GM18511 (cell line): ENCODE measurements around the gene MIEF2.

Experiments used
- ATAC-seq: cut with Tn5 transposase; IDR thresholded peaks from one replicate; pipeline ENCODE4 v1.9.1; 2021; ENCODE audit warnings: mild to moderate bottlenecking, moderate library complexity; ENCODE audit not compliant: unreplicated experiment

Gene MIEF2

DNA sequence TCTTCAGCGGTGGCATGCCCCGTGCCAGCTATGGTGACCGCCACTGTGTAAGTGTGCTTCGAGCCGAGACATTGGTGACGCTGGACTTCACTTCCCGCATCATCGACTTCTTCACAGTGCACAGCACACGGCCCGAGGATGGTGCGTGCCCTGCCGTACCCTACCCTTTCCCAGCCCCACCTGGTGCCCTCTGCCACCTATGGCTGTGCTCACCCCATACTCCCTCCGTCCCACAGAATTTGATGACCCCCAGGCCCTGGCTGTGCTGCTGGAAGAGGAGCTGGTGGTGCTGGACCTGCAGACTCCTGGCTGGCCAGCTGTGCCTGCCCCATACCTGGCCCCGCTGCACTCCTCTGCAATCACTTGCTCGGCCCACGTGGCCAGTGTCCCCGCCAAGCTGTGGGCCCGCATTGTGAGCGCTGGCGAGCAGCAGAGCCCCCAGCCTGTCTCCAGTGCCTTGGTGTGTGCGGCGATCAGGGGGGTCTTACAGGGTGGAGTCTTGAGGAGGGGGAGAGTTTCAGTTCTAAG lies 25.5 kb upstream of the MIEF2 start:
- no peak for ATAC-seq

DNA sequence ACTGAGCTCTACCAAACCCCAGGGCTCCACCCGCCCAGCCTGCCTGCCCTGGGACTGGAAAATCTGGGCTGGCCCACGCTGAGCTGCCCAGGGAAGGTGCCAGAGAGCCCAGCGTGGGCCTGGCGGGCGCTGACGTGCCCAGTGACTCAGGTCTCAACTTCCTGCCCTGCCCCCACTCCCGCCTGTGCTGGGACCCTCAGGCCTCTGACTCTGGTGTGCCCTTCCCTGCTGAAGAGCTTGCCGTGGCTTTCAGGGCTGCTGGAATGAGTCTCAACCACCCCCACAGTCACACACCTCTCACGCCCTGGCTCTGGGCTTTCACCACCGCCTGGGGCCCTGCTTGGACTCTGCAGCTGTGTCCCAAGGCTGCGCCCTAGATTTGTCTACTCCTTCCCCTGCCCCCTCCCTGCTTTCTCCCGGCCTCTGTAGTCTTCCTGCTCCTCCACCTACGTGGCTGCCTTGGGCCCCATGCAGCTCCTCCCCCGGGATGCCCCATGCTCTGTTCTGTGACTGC lies 24.7 kb upstream of the MIEF2 start:
- ATAC-seq: no peak

DNA sequence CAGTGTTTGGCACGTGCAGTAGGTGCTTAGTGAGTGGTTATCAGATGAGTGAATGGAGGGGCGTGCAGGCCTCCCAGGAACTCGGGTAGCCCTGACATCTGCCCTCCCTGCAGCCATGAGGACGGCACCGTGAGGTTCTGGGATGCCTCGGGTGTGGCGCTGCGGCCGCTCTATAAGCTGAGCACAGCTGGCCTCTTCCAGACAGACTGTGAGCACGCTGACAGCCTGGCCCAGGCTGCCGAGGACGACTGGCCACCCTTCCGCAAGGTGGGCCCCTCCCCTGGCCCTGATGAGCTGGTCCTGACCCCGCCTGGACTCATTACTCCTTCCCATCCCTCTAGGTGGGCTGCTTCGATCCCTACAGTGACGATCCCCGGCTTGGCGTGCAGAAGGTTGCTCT lies 24.0 kb upstream of the MIEF2 start:
- ATAC-seq: no peak

DNA sequence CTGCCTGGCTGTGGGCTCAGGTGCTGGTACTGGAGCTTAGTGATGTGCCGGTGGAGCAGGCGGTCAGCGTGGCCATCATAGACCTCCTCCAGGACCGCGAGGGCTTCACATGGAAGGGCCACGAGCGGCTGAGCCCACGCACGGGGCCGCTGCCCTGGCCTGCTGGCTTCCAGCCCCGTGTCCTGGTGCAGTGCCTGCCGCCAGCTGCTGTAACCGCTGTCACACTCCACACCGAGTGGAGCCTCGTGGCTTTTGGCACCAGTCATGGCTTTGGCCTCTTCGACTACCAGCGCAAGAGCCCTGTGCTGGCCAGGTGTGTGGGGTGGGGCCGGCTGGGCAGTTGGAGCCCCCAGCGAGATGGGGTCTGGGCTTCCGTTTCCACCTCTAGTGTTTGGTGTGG lies 23.0 kb upstream of the MIEF2 start:
- ATAC-seq: no peak

DNA sequence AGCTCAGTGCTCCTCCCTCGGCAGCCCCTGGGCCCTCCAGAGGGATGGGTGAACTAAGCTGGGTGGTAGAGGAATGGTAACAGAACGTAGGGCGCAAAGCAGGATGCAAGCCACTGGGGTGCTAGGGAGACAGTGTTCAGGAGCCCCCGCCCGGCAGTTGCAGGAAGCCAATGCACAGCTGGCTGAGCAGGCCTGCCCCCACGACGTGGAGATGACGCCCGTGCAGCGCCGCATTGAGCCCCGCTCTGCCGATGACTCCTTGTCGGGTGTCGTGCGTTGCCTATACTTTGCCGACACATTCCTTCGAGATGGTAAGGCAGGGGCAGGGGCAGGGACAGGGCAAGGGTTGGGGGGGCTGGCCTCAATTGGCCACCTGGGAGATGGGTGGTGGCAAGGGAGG lies 22.2 kb upstream of the MIEF2 start:
- ATAC-seq: no peak

DNA sequence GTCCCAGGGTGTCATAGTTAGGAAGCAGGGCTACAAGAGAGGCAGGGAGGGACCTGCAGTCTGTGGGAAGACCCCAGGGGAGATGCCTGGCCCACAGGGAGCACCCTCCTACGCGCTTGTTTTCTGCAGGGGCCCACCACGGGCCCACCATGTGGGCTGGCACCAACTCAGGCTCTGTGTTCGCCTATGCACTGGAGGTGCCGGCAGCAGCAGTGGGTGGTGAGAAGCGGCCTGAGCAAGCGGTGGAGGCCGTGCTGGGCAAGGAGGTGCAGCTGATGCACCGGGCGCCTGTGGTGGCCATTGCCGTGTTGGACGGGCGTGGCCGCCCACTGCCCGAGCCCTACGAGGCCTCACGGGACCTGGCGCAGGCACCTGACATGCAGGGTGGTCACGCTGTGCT lies 20.0 kb upstream of the MIEF2 start:
- ATAC-seq: no peak

DNA sequence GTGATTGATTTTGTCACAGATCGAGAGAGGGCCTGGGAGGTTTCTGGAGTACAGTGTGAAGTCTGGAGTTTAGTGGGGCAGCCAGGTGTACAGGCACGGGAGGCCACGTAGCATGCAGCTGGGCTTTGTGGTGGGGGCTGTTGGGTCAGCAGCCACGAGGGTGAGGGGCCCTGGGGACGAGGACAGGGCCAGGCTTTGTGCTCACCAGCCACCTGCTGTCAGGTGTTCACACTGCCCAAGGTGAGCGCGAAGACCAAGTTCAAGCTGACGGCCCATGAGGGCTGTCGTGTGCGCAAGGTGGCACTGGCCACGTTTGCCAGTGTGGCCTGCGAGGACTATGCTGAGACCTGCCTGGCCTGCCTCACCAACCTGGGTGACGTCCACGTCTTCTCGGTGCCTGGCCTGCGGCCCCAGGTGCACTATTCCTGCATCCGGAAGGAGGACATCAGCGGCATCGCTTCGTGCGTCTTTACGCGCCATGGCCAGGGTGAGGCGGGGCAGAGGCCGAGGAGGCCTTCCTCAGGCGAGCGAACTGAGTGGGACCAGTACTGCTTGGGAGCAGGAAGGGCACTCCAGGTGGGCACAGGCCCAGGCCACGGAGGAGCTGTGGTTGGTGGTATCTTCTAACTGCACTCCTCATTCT lies 19.1 kb upstream of the MIEF2 start:
- ATAC-seq: no peak

DNA sequence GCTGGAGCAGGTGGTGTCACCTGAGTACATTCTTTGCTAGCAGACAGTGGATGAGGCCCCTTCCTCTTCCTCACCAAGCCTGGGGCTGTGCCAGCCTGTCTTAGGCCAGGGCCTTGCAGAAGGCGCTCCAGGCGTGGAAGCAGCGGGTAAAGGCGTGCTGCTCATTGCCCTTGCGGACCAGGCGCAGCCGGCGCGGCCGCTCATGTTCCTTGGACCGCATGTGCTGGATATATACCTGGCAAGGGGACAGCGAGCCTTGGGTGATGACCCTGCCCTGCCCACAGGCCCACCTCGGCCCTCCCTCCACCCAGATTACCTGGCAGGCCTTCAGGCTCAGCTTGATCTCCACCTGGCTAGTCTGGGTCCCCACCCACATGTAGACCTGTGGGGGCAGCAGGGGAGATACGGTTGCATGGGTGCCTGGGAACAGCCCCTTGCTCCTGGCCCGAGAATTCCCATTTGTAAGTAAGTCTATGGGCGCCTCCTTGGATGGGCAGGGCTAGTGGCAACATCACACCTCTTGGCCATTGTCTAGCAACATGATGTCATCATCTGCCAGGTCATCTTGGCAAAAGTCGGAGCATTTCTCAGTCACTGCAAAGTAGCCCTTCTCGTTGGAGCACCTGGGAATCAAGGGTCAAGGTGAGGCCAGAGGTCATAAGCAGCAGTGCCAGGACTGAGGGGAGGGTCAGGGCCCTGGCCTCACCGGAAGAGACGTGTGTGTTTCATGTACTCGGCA lies 15.3 kb upstream of the MIEF2 start:
- no peak for ATAC-seq

DNA sequence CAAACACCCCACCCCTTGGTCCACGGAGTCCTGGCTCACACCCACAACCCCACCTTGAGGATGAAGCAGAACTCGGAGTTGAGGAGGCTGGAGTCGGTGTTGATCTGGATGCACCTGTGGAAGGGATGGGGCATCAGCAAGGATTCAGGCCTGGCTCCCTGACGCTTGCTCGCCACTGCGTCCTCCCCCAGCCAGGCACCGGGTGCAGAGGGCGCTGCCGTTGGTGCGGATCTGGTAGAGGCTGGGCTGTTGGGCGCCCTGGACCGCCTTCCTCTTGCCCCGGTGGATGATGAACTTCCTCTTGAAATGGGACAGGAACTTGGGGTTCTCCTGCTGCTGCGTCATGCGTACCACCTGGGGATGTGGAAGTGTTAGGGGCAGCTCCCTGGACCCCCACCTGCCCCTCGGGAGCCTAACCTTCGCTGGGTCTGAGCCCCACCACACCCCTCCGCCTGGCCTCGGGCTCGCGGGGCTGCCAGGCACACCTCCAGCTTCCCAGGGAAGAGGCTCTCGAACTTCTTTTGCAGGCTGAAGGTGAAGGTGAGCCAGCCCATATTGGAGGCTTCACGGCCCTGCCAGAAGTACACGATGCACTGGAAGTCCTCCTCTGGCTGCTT lies 14.2 kb upstream of the MIEF2 start:
- no peak for ATAC-seq

DNA sequence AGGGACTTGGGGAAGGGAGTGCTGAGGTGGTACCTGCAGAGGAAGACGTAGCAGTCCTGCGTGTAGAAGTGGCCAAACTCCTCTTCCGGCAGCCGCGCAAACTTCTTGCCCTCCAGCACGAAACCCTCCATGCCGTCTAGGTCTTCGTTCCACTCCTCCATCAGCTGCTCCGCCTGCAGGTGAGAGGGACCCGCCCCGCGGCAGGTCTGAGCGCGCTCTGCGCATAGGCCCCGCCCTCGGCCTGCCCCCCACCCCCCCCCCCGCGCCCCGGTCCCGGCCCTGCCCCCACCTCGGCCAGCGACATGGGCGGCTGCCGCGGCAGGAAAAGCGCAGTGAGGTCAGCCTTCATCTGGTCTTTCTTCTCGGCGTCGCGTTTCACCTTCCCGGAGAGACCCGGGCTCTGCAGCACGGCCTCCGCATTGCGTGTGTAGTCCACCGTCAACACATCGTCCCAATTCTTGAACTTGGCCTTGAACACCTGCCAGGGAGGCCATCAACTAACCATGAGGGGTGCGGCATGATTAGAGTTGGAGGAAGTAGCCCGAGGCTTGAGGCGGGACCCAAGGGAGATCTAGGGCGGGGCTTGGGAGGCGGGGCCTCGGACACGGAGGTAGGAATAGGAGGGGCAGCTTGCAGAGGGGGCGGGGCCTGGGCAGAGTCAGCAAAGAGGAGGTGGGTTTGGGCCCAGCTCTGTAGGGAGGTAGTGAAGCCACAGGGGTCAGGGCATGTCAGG lies 13.4 kb upstream of the MIEF2 start:
- ATAC-seq: no peak

DNA sequence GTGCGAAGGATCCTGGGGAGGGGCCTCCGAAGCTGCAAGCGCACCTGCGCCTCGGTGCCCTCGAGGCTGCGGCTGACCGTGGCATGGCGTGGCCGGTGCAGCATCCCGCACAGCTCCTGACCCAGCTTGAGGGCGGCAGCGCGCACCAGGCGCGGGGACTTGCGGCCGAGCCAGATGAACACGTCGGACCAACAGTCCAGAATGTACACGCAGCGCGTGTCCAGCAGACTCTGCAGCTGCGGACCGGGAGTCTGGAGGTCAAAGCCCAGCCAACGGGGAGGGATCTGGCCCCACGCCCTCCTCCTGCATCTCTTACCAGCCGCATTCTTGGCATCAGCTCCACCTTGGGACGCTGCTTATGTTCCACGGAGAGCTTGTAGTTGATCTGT lies 12.9 kb upstream of the MIEF2 start:
- ATAC-seq: no peak

DNA sequence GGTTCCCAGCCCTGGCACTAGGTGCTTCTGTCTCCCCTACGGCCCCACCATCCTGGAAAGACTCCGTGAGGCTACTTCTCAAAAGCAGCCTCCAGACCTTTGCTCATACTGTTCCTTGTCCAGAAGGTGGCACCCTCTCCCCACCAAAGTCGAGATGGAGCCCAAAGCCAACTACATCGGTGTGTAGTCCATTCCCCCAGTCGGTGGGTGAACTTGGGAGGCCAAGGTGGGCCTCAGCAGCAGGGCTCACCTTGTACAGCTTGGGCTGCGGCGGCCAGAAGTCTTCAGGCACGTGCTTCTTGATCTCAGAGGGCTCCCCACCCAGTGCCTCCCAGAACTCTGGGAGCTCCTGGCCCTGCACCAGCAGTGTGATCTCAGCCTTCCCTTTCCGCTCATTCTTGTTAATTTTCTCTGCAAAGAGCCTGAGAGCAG lies 12.1 kb upstream of the MIEF2 start:
- no peak for ATAC-seq

DNA sequence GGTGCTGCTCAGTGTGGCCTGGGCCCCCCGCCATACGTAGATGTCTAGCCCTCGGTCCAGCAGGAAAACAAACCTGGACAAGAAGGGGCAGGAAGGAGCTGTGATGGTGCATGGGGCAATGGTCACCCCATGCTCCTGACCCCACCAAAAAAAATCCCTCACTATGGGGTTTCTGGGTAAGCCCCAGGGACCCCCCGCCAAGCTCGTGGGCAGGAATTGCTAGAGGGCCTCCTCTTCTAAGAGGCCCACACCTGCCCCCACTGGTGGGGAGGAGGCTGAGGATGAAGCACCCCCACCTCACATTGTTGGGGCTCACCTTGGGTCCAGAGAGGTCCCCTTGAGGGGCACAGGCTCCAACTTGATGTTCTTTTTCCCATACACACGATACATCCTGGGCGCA lies 11.7 kb upstream of the MIEF2 start:
- ATAC-seq: no peak

DNA sequence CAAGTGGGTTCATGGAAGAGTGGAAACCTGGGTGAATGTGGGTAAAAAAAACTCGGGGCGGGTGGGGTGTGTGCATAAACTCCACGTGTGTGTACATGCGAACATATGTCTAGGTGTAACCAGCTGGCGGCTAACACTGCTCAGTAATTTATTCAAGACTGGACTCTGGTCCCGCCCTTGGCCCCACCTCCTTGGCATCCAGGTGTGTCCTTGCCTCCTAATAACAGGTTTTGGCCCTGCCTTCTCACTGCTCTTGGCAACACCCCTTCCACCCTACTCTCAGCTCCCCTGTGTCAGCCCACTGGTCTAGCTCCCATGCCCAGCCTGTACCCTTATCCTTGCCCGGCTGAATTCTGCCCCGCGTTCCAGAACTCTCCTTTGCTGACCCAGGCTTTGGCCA lies 10.2 kb upstream of the MIEF2 start:
- no peak for ATAC-seq

DNA sequence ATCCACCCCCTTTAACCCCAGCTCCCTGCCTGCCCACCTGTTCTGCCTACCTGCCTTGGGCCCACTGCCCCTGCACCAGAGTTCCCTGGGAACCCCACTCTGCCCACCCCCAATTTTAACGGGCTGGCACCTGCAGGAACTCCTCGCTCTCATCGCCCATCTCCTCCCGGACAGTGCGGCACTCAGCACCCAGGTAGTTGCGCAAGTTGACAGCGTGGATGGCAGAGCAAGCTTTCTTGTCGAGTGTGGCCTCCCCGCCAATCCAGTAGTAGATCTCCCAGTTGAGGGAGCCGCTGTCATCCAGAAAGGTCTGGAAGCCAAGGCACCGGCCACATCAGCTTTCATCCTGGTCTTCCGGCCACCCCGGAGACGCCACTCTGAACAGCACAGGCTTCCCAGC lies 9.8 kb upstream of the MIEF2 start:
- no peak for ATAC-seq

DNA sequence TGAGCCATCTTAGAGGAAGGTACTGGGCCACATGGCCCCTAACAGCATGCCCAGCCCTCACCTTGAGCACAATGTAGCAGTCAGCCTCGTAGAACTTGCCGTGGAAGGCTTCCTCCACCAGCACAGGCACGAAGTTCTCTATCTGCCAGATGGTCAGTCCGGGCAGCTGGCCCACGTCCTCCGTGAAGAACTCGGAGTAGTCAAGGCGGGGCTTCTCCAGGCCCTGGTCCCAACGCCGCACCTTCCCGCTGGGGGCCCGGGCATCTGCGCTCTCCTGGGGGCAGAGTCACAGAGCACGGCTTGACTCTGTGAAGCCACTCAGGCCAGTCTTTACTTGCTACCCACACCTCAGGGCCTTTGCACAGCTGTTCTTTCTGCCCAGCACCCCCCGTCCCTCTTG lies 9.3 kb upstream of the MIEF2 start:
- ATAC-seq: no peak

DNA sequence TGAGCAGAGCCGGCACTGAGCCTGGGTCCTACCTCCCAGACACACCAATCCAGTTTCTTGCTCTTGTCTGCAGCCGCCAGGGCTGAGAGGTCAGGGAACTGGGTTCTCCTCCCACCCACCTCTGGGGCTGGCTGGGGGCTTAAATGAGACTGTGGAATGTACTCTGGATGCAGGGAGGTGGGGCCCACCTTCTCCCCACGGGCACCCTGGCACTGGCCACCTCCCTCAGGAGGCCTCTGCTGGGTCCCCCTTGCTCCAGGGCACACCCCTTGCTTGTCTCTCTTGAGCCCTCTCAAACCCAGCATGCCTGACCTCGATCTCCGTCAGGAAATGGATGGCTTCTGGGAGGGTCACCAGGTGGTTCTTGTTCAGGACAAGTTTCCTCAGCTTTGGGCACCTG lies 8.3 kb upstream of the MIEF2 start:
- no peak for ATAC-seq

DNA sequence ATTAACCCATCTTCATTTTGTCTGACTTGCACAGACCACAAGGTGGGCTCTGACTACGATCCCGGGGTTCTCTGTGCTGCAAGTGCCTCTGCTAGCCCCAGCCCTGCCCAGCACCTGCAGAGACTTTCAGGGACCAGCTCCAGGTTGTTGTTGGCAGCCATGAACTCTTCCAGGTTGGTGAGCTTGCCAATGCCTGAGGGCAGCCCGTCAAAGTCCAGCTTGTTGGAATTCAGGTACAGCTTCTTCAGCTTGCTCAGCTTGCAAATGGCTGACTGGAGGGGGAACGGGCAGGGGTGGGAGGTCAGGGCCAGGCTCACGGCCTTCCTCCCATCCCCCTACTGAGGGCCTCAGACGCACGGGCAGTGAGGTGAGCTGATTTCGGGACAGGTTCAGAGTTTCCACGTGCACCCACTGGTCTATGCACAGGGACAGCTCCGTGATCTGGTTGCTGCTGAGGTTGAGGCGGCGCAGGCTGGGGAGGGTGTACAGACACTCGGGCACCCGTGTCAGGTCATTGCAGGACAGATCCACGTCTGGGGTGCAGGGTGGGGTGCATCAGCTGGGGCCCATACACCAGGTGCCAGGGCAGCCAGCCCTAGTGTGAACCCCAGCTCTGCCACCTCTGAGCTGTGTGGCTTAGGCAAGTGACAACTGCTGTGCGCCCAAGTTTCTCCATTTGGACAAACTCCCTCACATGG lies 7.1 kb upstream of the MIEF2 start:
- no peak for ATAC-seq

DNA sequence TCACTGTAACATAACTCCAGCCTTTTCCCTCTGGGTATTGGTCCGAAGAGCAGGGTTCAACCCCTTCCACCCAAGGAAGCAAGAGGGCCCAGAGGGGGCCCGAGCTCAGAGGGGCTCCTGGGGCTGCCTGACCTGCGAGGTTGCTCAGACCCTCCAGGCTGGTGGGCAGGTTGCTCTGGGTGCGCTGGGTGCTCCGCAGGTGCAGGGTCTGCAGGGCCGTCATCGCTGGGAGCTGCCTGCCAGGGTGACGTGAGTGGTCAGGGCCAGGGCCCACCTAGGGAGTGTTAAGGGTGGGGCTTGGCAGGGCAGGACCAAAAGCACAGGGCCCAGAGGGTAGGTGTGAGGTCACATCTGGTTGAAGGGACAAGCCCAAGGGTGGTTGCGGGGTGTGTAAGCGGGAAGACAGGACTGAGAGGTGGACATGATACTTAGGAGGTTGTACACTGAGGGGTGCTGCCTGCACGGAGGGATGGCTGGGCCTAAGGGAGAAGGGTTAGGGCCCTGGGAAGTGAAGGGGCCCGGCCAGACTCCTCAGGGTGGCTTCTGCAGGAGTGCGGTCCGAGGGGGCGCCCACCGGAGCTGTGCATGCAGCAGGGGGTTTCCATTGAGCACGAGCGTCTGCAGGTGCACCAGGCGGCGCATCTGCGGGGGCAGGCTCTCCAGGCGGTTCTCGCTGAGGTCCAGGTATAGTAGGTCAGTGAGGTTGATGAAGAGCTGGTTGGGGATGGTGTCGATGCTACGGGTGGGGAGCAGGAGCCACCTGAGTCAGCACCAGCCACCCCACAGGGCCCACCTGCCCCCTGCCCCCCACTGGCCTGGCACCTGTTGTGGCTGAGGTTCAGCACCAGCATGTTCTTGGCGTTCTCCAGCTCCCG lies 6.3 kb upstream of the MIEF2 start:
- ATAC-seq: no peak
